Kidney (tissue), 14 donors: ENCODE measurements around the gene EMP1. TPM values are rescaled to one million over a fixed set of nuclear protein-coding genes. Genes with fewer than 3 reads are reported as not detected.

ENCODE experiments used
- DNase-seq, 5 donors: peaks; one replicate each; pipeline ENCODE4 v3.0.0-alpha.2; 2013 to 2020
- FAIRE-seq: peaks from 2 replicates; lab custom pipeline; 2012; peaks lifted over from hg19 to GRCh38; lab: Jason Lieb, UNC
- H3K27ac ChIP-seq, 2 donors: one replicate each; pipeline ENCODE4 v1.7.0; 2013; ENCODE audit warnings: low read depth in 2 of 2, low read length in 2 of 2, inconsistent platforms in 1 of 2
- H3K27me3 ChIP-seq: one replicate; pipeline ENCODE4 v1.7.1; 2013; ENCODE audit warnings: low read length, inconsistent platforms; ENCODE audit not compliant: control insufficient read depth, insufficient read depth
- H3K36me3 ChIP-seq, 3 donors: one replicate each; pipeline versions ENCODE4 v1.7.0 to v1.7.1; 2013; ENCODE audit warnings: low read length in 3 of 3, control low read depth in 1 of 3, inconsistent platforms in 1 of 3; ENCODE audit not compliant: insufficient read depth in 3 of 3, control insufficient read depth in 2 of 3
- H3K4me1 ChIP-seq, 3 donors: one replicate each; pipeline versions ENCODE4 v1.7.0 to v1.7.1; 2013; ENCODE audit warnings: low read length in 3 of 3, inconsistent platforms in 1 of 3, low read depth in 1 of 3; ENCODE audit not compliant: control insufficient read depth in 2 of 3, insufficient read depth in 2 of 3
- H3K4me3 ChIP-seq, 3 donors: one replicate each; pipeline versions ENCODE4 v1.7.0 to v1.8.1; 2013; ENCODE audit warnings: low read length in 3 of 3, control low read depth in 1 of 3, inconsistent platforms in 1 of 3
- H3K9ac ChIP-seq, 3 donors: one replicate each; pipeline versions ENCODE4 v1.7.0 to v1.7.1; 2013; ENCODE audit warnings: low read length in 3 of 3, control low read depth in 1 of 3, inconsistent platforms in 1 of 3
- H3K9me3 ChIP-seq, 3 donors: one replicate each; pipeline versions ENCODE4 v1.7.0 to v1.7.1; 2013; ENCODE audit warnings: low read length in 3 of 3, control low read depth in 1 of 3, inconsistent platforms in 1 of 3; ENCODE audit not compliant: control insufficient read depth in 2 of 3, insufficient read depth in 1 of 3
- intact Hi-C: fragments of 100-400 bp; cut with DNase I; formaldehyde crosslinking; loops from one replicate; pipeline ENCODE4 v1.11.1; 2022
- polyA plus RNA-seq: library from polyadenylated mRNA; stranded (reverse); fragments of 350-450 nt; fragmentation: Illumina TruSeq; extraction: RNeasy Lipid Tissue Mini Kit (QIAGEN cat#74804); gene quantifications from one replicate; pipeline ENCODE4 v1.2.3, GENCODE V29; 2014; ENCODE audit warnings: low read depth, low replicate concordance; ENCODE audit not compliant: insufficient read depth
- total RNA-seq: library from RNA; stranded (reverse); fragmentation: NEBNext Ultra II Directional; extraction: Animal tissue kit (Norgen Biotek cat#: 25700); gene quantifications from one replicate; pipeline ENCODE4 v1.2.1, GENCODE V29; 2021
- TF ChIP-seq, protein P1 (sequence below): IDR thresholded peaks from 3 replicates; pipeline ENCODE4 v1.5.1; 2012; ENCODE audit warnings: mild to moderate bottlenecking, moderate library complexity, borderline replicate concordance; ENCODE audit not compliant: insufficient read depth; ENCODE audit errors: extremely low read depth
- donor health status: control.
- donor health status: control.
- donor health status: control.
- donor health status: control.
- donor health status: control.
- donor health status: DM: yes; HTN: yes; CAD: no.
- donor health status: Normal renal cell carcinoma (clear cell type).

Gene EMP1
- total and polyA plus RNA-seq, 2 donors from 2014 or later: 45.1 to 431 TPM

DNA sequence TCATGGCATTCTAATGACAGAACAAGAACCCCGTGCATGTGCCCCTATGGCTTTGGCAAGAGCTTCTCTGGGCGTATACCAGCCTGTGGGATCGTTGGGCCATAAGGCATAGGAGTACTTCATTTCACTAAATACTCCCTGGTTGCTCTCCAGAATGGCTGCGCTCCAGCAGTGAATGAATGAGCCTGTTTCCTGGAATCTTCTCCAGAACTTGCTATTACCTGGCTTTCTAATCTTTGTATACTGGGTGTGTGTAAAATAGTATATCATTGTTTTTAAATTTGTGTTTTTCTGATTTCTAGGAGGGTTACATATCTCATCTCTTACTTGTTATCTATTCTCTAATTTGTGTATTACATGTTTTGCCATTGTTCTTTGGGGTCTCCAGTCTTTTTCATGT, 28.6 kb upstream of the EMP1 start:
- Histone ChIP-seq H3K4me1 (peaks cover 0 to 9% (median 8%) of the 10 kb centered on the region in 3 donors), H3K9me3 (no peaks in the 10 kb centered on the region), H3K27ac (no peak overlapping the region), H3K9ac (no peak overlapping the region), H3K27me3 (no peaks in the 10 kb centered on the region), H3K4me3 (no peak overlapping the region), H3K36me3 (no peaks in the 10 kb centered on the region)
- DNase-seq (no peak), FAIRE-seq (no peak)
- intact Hi-C loops: no loop called here
- TF ChIP-seq, protein P1, sequence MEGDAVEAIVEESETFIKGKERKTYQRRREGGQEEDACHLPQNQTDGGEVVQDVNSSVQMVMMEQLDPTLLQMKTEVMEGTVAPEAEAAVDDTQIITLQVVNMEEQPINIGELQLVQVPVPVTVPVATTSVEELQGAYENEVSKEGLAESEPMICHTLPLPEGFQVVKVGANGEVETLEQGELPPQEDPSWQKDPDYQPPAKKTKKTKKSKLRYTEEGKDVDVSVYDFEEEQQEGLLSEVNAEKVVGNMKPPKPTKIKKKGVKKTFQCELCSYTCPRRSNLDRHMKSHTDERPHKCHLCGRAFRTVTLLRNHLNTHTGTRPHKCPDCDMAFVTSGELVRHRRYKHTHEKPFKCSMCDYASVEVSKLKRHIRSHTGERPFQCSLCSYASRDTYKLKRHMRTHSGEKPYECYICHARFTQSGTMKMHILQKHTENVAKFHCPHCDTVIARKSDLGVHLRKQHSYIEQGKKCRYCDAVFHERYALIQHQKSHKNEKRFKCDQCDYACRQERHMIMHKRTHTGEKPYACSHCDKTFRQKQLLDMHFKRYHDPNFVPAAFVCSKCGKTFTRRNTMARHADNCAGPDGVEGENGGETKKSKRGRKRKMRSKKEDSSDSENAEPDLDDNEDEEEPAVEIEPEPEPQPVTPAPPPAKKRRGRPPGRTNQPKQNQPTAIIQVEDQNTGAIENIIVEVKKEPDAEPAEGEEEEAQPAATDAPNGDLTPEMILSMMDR: no peak

DNA sequence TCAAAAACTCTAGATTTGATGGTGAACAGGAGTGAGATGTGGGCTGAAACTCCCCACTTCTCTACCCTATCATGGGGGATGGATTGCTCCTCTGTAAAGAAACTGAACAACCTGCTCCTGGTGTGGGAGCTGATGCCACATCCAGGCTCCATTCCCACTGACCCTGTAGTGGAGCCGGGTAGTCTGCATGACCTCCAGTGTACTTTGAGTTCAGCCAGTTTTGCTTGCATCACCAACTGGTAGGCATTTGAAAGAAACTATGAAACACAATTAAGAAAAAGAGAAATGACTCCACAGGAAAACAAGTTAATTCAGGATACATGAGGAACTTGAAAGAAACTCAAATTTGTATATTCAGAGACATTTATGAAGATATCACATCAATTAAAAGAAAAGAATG, 27.3 kb upstream of the EMP1 start:
- no peaks in the 10 kb centered on the region for H3K27me3 ChIP-seq
- no peak overlapping the region for H3K27ac ChIP-seq
- TF ChIP-seq, protein P1: no peak
- peaks cover 0 to 10% (median 9%) of the 10 kb centered on the region in 3 donors for H3K4me1 ChIP-seq
- intact Hi-C loops: no loop called here
- H3K4me3 ChIP-seq: no peak overlapping the region
- FAIRE-seq: no peak
- no peak overlapping the region for H3K9ac ChIP-seq
- DNase-seq: no peak
- H3K36me3 ChIP-seq: no peaks in the 10 kb centered on the region
- no peaks in the 10 kb centered on the region for H3K9me3 ChIP-seq

DNA sequence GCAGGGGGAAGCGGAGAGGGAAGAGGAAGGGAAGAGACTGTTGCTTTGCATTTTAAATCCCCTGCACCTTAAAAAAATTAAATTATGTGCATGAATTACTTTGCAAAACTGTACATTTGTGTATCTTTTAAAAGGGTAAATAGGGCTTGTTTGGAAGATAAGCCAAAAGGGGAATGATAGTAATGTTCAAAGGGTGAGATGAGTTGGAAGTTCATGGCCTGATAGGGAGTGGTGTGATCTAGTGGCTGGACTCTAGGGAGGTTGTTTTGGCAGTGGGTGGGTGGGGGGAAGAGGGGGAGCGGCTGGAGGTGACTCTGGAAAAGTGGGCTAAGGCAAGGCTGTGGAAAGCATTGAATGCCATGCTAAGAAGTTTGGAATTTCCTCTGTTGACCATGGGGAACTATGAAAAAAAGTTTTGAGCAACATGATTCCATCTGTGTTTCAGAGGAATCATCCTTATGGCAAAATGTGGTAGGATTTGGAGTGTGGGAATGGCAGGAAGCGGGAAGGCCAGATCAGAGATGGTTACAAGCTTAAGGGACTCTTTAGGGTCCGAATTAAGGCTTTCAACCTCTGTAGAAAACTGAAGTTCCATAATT, 25.5 kb upstream of the EMP1 start:
- no peak overlapping the region for H3K9ac ChIP-seq
- no peaks in the 10 kb centered on the region for H3K9me3 ChIP-seq
- no peaks in the 10 kb centered on the region for H3K27me3 ChIP-seq
- TF ChIP-seq, protein P1: no peak
- no peak overlapping the region for H3K4me3 ChIP-seq
- no peak for DNase-seq
- H3K27ac ChIP-seq: no peak overlapping the region
- no peaks in the 10 kb centered on the region for H3K36me3 ChIP-seq
- intact Hi-C loops: no loop called here
- peaks cover 0 to 15% (median 2%) of the 10 kb centered on the region in 3 donors for H3K4me1 ChIP-seq
- no peak for FAIRE-seq
